MCF 10A (cell line): ENCODE results near the gene INF2. TPM values are rescaled to one million over a fixed set of nuclear protein-coding genes. Genes with fewer than 3 reads are reported as not detected.
A peak's percentile ranks its signal among the peaks of the same experiment; 100 is the strongest.

Experiments used
- BruUV-seq: library from RNA; stranded (reverse); fragments of 400-500 nt; replicated peaks from 2 replicates; lab custom pipeline; 2021; lab: Mats Ljungman, UMichigan
- CTCF ChIA-PET: fragments of 300-600 bp; sonication (Branson Sonifier 250); formaldehyde crosslinking; extraction: SDS; loops from one replicate; lab custom pipeline; 2021; ENCODE audit warnings: antibody characterized with exemption, inconsistent platforms; lab: Yijun Ruan, JAX
- POLR2A ChIA-PET: fragments of 300-600, 350-650 bp; sonication (Branson Sonifier 250); formaldehyde crosslinking; extraction: SDS; loops from one replicate; lab custom pipeline; 2020; ENCODE audit warnings: antibody characterized with exemption, inconsistent platforms; lab: Yijun Ruan, JAX
- DNase-seq: peaks from one replicate; pipeline ENCODE4 v3.0.0-alpha.2; 2018; ENCODE audit not compliant: unreplicated experiment
- H3K27ac Mint-ChIP-seq: one replicate; pipeline ENCODE4 v1.8.0; 2022; ENCODE audit warnings: mild to moderate bottlenecking, low read depth, mixed read lengths; ENCODE audit not compliant: unreplicated experiment
- H3K27me3 Mint-ChIP-seq: one replicate; pipeline ENCODE4 v1.8.0; 2022; ENCODE audit warnings: mixed read lengths; ENCODE audit not compliant: insufficient read depth, unreplicated experiment
- H3K36me3 Mint-ChIP-seq: one replicate; pipeline ENCODE4 v1.8.0; 2022; ENCODE audit warnings: mild to moderate bottlenecking, moderate library complexity, mixed read lengths; ENCODE audit not compliant: insufficient read depth, unreplicated experiment
- H3K4me1 Mint-ChIP-seq: one replicate; pipeline ENCODE4 v1.8.0; 2022; ENCODE audit warnings: mixed read lengths; ENCODE audit not compliant: insufficient read depth, unreplicated experiment
- H3K4me3 Mint-ChIP-seq: one replicate; pipeline ENCODE4 v1.8.0; 2022; ENCODE audit warnings: mild to moderate bottlenecking, moderate library complexity, mixed read lengths; ENCODE audit not compliant: unreplicated experiment
- H3K9me3 Mint-ChIP-seq: one replicate; pipeline ENCODE4 v1.8.0; 2022; ENCODE audit warnings: mixed read lengths; ENCODE audit not compliant: unreplicated experiment
- intact Hi-C: fragments of 100-400 bp; cut with micrococcal nuclease; formaldehyde crosslinking; loops from 2 replicates; pipeline ENCODE4 v1.14.1; 2022
- total RNA-seq: library from RNA; stranded (reverse); gene quantifications from 2 replicates; pipeline ENCODE4 v1.2.3, GENCODE V29; 2022
- TF ChIP-seq, protein P1 (sequence below): fragments of 200-600 bp; IDR thresholded peaks from one replicate; pipeline ENCODE4 v1.8.0; 2022; ENCODE audit warnings: antibody characterized with exemption, mild to moderate bottlenecking; ENCODE audit not compliant: unreplicated experiment

The INF2 gene
- total RNA-seq, 1 experiment from 2014 or later: 102 TPM

DNA sequence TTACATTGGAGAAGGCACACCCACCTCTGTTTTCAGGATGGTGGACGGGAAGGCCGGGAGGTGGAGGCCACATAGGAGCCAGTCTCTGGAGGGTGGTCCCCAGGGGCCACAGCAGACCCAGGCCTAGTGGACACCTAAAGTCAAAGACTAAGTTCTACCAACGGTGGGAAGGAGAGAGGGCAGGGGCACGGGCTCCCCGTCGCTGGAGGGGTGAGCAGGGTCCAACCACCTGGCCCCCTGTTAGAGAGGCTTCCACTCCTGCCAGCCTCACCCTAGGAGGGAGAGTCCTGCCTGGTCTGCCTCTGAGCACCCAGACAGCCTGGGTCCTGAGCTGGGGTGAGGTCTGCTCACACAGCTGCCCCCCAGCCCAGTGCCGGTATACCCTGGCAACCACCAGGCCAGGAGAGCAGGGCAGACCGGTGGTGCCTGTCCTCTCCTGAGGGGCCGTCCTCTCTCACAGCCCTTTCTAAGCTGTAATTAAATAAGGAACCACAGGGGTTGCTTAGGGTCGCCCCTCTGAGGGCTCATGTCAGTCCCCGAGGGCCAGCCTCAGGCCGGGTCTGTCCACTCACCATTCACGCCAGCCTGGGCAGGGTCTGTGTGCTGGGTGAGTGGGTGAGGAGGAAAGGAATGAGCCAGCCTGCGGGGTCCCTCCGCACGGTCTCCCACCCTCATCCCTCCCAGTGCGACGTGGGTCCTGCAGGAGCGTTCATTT, 2.3 kb downstream of the INF2 start:
- Mint-ChIP-seq H3K4me1 (peaks cover 33% of the 10 kb centered on the region), H3K36me3 (peaks cover 12% of the 10 kb centered on the region), H3K27ac (no peak overlapping the region), H3K9me3 (no peaks in the 10 kb centered on the region), H3K27me3 (no peaks in the 10 kb centered on the region), H3K4me3 (peak overlapping the region; percentile 76)
- ChIA-PET CTCF (interaction anchor here (0.7 kb wide), 1 partner anchor 10 kb away, joined by 3 read pairs; no protein-coding TSS in a partner anchor), POLR2A (interaction anchor here (5.1 kb wide), 1 partner anchor 13 kb away, joined by 60 read pairs; no protein-coding TSS in a partner anchor)
- no peak for DNase-seq
- BruUV-seq: no TSS peak
- TF ChIP-seq, protein P1, sequence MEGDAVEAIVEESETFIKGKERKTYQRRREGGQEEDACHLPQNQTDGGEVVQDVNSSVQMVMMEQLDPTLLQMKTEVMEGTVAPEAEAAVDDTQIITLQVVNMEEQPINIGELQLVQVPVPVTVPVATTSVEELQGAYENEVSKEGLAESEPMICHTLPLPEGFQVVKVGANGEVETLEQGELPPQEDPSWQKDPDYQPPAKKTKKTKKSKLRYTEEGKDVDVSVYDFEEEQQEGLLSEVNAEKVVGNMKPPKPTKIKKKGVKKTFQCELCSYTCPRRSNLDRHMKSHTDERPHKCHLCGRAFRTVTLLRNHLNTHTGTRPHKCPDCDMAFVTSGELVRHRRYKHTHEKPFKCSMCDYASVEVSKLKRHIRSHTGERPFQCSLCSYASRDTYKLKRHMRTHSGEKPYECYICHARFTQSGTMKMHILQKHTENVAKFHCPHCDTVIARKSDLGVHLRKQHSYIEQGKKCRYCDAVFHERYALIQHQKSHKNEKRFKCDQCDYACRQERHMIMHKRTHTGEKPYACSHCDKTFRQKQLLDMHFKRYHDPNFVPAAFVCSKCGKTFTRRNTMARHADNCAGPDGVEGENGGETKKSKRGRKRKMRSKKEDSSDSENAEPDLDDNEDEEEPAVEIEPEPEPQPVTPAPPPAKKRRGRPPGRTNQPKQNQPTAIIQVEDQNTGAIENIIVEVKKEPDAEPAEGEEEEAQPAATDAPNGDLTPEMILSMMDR: no peak
- intact Hi-C loops: no loop called here

DNA sequence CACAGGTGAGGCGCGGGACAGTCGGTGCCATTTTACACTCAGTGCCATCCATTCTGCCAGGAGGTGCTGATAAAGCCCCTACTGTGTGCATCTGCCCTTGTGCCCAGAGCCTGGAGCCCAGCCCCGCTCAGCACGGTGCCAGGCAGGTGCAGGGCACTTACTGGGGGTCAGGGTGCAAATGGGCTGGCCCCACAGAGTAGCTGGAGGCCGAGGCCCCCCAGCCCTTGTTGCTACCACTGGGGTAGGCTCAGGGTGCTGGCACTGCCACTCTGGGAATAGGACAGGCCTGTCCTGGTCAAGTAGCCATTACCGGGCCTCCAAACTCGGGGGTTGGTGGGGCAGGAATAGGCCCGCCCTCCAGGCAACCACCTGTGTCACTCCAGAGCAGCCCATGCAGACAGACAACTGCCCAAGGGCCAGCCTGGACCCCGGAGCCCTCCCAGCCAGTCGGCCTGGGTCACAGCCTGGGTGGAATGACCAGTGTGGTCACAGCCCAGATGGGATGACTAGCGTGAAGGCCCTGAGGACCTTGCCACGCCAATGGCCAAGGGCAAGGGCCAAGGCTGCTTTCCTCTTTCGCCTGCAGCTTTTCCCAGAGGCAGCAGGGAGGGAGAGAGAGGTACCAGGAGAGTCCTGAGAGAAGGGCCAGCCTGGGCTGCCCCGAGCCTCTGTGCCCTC, 3.0 kb downstream of the INF2 start:
- Mint-ChIP-seq H3K36me3 (peaks cover 13% of the 10 kb centered on the region), H3K27me3 (no peaks in the 10 kb centered on the region), H3K4me1 (peaks cover 28% of the 10 kb centered on the region), H3K27ac (no peak overlapping the region), H3K9me3 (no peaks in the 10 kb centered on the region), H3K4me3 (no peak overlapping the region)
- intact Hi-C loops: no loop called here
- TF ChIP-seq, protein P1: no peak
- no TSS peak for BruUV-seq
- ChIA-PET CTCF (no interaction called here), POLR2A (no interaction called here)
- DNase-seq: no peak

DNA sequence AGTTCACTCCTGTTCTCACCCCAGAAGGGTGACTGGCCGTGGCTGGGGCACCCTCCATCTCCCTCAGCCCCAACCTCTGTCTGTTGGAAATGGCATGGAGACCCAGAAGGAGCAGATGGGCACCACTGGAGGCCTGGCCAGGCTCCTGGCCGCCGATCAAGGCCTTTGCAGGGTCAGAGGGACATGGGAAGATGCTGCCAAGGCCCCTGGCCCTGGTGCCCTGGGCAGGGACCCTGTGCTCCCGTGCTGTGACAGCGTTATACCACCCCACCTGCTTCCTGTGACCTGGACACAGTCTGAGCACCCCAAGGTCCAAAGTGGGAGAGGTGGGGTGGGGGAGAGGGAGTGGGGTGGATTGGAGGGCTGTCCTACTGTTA, 3.5 kb downstream of the INF2 start:
- H3K4me1 Mint-ChIP-seq: peaks cover 24% of the 10 kb centered on the region
- no peaks in the 10 kb centered on the region for H3K27me3 Mint-ChIP-seq
- H3K4me3 Mint-ChIP-seq: no peak overlapping the region
- TF ChIP-seq, protein P1: no peak
- ChIA-PET CTCF (interaction anchor here (0.8 kb wide), 1 partner anchor 563 kb away, joined by 3 read pairs; no protein-coding TSS in a partner anchor), POLR2A (interaction anchor here (0.6 kb wide), 1 partner anchor 202 kb away, joined by 3 read pairs; no protein-coding TSS in a partner anchor)
- no peaks in the 10 kb centered on the region for H3K9me3 Mint-ChIP-seq
- H3K27ac Mint-ChIP-seq: no peak overlapping the region
- intact Hi-C loops: no loop called here
- no TSS peak for BruUV-seq
- no peak for DNase-seq
- H3K36me3 Mint-ChIP-seq: peaks cover 13% of the 10 kb centered on the region
